Fibroblast of skin of left biceps (primary cell): ENCODE results near the gene COL4A1.
"Not testable (repeated sequence)": the region's sequence is repeated elsewhere in the genome, so short reads cannot be mapped to it uniquely, and the experiment has no call there.

ENCODE experiments used
- DNase-seq, 2 experiments: peaks; one replicate each; pipeline ENCODE4 v3.0.0-alpha.2; 2013; ENCODE audit warnings: low read depth in 2 of 2

The COL4A1 gene

GRCh38 chr13:110323172-110323891 lies 16.4 kb upstream of the COL4A1 start:
- DNase-seq: no peak

DNA sequence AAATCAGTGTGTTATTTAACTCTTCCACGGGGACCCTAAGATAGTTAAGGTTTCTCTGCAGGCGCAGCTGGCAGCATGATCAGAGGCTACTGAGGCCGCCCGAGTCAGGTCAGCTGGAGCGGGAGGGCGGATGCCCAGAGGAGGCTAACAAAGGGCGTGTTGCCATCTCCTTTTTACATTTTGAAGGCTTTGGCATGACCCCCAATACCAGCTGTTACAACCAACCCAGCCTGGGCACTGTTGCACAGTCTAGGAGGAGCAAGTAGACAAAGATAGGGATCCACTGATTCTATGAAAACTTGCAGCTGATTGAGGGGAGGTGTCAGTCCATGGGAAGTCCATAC lies 15.8 kb upstream of the COL4A1 start:
- no peak for DNase-seq

DNA sequence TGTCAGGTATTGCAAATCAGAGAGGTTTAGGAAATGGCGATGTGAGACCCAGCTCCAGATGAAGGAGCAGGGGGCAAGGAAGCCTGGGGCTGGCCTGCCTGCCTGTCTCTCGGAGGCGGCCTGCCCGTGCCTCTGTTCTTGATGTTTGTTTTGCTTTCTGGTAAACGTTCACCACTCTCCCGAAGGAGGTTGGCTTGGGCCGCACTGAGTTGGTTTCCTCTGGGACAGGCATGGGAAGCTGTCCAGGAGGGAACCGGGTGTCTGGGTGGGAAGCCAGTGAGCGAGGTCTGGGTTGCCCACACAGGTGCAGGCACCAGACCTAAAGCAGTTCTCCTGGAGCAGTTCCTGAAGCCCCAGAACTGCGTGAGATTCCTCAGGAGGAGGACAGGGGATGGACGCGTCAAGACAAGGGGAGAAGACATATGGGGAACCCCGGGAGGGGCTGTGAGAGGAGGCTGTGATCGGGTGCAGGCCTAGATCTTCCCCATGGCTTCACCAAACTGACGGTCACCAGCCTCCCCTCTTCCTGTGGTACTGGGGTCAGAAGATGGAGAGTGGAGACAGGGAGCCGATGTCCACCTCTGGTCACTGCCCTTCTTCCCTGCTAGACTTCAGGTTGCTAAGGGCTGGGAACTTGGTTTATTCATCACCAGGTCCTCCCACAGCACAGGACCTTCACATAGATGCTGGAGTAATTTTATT lies 15.3 kb upstream of the COL4A1 start:
- DNase-seq: no peak

DNA sequence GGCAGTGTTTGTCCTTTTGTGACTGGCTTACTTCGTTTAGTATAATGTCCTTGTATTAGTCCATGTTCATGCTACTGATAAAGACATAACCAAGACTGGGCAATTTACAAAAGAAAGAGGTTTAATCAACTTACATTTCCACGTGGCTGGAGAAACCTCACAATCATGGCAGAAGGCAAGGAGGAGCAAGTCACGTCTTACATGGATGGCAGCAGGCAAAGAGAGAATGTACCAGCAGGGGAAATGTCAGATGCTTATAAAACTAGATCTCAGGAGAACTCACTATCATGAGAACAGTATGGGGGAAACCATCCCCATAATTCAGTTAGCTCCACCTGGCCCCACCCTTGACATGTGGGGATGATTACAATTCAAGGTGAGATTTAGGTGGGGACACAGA lies 14.6 kb upstream of the COL4A1 start:
- not testable (repeated sequence) for DNase-seq

DNA sequence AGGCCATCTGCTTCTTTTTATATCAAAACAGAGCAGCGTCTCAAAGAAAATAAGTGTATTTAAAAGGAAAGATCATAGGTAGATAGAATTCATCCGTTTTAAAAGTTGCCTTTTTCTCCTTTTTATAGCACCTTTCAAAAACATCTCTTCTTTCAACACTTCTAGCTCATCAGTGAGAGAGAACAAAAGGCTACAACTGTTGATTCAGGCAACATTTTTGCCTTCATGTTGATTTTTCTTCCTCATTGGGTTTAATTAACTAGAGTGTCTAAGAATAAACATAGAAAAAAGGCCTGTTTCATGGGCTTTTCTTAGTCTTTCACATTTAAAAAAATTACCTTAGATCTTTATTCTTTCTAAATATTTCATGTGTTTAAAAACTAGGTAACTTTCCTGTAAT lies 13.7 kb upstream of the COL4A1 start:
- no peak for DNase-seq

DNA sequence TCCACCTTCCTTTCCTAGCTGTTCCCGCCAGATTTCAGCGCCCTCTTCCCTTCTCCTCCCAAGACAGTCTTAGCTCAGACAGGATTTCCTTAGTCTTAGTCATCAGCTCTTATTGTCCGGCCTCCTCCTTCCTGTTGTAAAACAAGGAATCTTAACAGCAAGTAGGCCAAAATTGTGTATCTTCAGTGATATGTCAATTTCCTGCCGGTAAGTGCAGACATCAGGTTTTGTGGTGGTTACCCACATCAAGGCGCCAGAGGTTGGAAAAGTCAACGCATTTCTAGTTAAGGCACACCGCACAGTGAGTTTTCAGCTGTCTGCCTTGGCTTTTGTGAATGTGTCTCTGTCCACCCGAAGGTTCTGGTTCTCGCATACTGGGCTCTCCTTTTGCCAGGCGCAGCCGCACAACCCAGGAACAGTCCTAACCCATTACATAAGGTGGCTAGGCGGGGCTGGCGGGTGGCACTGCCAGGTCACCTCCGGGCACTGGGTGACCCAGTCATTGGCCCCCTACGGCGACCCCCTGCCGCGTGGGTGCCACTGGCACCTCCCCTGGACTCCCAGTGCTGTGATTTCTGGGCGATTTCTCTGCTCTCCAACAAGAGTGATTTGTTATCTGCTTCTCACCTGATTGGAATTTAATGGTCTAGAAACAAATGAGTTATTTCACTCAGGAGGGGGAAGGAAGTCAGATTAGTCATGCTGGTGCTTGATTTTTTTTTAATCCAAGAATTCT lies 13.0 kb upstream of the COL4A1 start:
- peak in 1 of 2 experiments; percentile 65 for DNase-seq

DNA sequence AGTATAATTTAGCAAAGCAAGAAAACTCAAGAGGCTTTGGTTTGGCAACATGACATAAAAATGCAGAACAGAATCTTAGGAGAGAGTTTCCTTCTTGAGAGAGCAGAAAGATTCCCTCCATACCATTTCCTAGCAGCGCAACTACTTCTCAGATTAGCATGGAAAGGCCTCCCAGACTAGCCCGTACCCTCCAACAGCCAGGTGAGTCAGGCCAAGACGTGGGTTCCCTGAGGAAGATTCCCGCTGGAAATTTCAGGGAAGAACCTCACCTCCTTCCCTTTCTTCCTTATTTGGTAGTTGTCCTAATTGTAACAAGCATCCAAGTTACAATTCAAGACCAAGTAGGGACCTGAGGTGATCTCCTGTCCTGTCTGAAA lies 12.4 kb upstream of the COL4A1 start:
- DNase-seq: no peak

GRCh38 chr13:110318920-110319319 lies 12.0 kb upstream of the COL4A1 start:
- DNase-seq: no peak

DNA sequence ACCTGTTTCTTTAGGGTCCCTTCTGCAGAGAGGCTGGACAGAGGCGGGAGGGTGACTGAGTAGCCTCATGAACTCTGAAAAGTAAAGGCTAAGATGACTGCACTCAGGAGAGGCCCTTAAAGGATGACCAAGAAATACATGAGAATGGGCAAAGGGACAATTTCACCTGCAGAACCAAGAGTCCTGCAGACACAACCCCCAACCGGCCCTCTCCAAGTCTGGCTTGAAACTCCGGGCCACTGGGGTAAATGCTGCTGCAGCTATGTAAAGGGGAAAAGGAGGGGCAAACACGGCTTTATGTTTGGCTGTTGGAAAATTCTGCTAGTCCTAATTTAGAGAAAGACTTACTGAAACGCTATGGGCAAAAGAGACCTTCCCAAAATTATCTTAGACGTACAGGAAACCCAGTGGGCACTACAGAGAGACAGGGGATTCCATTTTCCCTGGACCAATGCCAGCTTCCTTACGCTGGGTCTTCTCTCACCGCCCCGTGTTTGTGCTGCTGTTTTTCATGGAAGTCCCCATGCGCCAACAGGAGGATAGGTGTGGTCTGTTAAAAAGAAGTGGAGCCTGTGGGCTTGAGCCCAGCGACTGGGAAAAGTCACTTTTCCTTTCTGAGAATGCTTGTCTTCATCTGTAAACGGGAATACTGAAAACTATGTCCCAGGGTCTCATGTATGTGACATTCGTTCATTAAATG lies 10.7 kb upstream of the COL4A1 start:
- no peak for DNase-seq

DNA sequence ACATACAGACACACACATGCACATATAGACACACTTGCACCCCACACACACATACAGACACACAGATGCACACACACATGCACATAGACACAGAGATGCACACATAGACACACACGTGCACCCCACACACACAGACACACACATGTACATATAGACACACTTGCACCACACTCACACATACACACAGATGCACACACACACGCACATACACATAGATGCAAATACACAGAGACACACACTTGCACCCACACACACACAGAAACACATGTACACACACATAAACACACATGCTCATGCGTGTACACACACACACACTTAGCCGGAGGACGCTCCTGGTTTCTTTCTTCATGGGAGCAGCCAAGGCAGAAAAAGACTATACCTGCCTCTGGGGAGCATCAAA lies 10.1 kb upstream of the COL4A1 start:
- DNase-seq: no peak

DNA sequence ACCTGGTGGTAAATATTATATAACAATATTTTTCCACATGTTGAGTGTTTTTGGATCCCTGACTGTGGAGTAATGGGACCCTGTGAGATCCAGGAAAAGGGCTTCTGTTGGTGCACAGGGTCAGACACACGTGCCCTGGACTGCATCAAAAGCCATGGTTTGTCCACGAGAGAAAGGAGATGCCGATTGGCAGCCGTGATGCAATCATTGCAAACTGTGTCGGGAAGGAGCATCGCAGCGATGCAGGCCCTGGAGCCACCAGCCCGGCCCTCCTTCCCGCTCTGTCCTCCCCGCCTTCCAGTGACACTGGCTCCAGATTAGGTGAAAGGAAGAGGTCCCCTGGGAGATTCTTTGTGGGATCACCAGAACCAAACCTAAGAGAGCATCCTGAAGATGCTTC lies 9.2 kb upstream of the COL4A1 start:
- DNase-seq: no peak

- no peak for DNase-seq
These were observed 7.7 kb upstream of the COL4A1 start for GRCh38 chr13:110314516-110315245.

- not testable (repeated sequence) for DNase-seq
These were observed 6.8 kb upstream of the COL4A1 start for GRCh38 chr13:110313733-110314132.

DNA sequence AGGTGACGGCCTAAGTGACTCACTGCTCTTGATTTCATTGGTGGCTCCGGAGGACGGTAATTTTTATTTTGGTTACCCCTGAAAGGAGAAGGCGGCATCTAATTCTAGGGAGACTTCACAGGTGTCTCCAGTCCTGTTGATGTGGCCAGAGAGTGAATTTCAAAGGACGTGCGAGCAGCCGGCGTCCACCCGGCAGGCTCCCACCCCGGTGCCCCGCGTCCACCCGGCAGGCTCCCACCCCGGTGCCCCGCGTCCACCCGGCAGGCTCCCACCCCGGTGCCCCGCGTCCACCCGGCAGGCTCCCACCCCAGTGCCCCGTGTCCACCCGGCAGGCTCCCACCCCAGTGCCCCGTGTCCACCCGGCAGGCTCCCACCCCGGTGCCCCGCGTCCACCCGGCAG lies 6.3 kb upstream of the COL4A1 start:
- not testable (repeated sequence) for DNase-seq

DNA sequence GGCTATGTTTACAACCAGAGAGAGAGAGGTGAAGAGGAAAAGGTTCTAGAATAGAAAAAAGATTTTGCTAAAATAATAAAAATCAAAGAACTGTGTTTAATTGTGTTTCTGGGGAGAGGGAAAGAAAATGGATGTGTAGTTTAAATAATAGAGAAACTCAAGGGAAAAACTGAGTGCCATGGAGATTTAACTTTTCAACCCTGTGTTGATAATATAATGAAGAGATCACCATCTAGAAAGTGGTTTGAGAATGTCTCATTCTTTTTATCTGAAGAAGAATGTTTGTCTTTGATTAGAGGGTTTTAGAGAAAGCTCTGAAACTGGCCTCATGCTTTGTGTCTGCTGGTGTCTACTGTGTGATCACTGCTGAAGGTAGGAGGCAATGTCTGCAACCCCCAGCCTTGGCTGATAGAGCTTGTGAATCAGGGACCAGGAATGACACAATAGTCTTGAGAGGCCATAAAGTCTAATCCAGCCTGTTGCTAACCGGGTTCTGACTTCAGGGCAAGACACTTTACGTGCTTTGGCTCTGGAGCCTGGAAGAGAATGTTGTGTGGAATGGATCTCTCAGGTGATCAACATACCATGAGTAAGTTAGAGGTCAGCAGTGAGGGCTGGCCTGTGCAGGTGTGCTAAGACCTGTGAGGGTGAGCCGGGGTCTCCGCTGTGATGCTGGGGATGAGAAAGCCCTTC lies 5.5 kb upstream of the COL4A1 start:
- peak in 1 of 2 experiments; percentile 66 for DNase-seq

GRCh38 chr13:110311443-110312338 lies 4.7 kb upstream of the COL4A1 start:
- DNase-seq: no peak

GRCh38 chr13:110310541-110311442 lies 3.8 kb upstream of the COL4A1 start:
- DNase-seq: no peak

GRCh38 chr13:110309661-110310524 lies 2.9 kb upstream of the COL4A1 start:
- no peak for DNase-seq
